H1 (cell line): ENCODE data around the gene FSD1L. TPM values are rescaled to one million over a fixed set of nuclear protein-coding genes. Genes with fewer than 3 reads are reported as not detected.

Source experiments
- CTCF ChIA-PET: fragments of 300-600 bp; sonication (Branson Sonifier 250); formaldehyde crosslinking; loops from one replicate; lab custom pipeline; 2021; ENCODE audit not compliant: partially characterized antibody; lab: Charles Lee
- POLR2A ChIA-PET: fragments of 300-600 bp; sonication (Branson Sonifier 250); formaldehyde crosslinking; loops from one replicate; lab custom pipeline; 2021; ENCODE audit warnings: inconsistent platforms; ENCODE audit not compliant: partially characterized antibody; lab: Charles Lee
- DNase-seq, 2 experiments: peaks; one replicate each; pipeline versions ENCODE4 v3.0.0 to v3.0.0-alpha.2; 2010 to 2022; ENCODE audit warnings: low spot score in 2 of 2, low read depth in 1 of 2, mixed read lengths in 1 of 2
- FAIRE-seq: peaks from 2 replicates; lab custom pipeline; 2011; peaks lifted over from hg19 to GRCh38; lab: Jason Lieb, UNC
- H2AFZ ChIP-seq: 2 replicates; pipeline ENCODE4 v1.8.1; 2012; ENCODE audit warnings: low read length, inconsistent platforms
- H2AK5ac ChIP-seq: 2 replicates; pipeline ENCODE4 v1.6.1; 2013; ENCODE audit warnings: low read depth, low read length
- H2BK120ac ChIP-seq: replicated peaks from 2 replicates; pipeline ENCODE3; 2013; ENCODE audit warnings: low read depth, low read length, inconsistent platforms
- H2BK12ac ChIP-seq: 2 replicates; pipeline ENCODE4 v1.6.1; 2013; ENCODE audit warnings: low read depth, low read length
- H2BK15ac ChIP-seq: 2 replicates; pipeline ENCODE4 v1.6.1; 2013; ENCODE audit warnings: low read length
- H2BK20ac ChIP-seq: 2 replicates; pipeline ENCODE4 v1.6.1; 2013; ENCODE audit warnings: low read length
- H2BK5ac ChIP-seq: 2 replicates; pipeline ENCODE4 v1.6.1; 2013; ENCODE audit warnings: low read depth, low read length
- H3K14ac ChIP-seq: 2 replicates; pipeline ENCODE4 v1.6.1; 2013; ENCODE audit warnings: inconsistent platforms; ENCODE audit not compliant: insufficient read length
- H3K18ac ChIP-seq: 2 replicates; pipeline ENCODE4 v1.6.1; 2013; ENCODE audit warnings: low read length; ENCODE audit errors: extremely low read depth
- H3K23ac ChIP-seq: 2 replicates; pipeline ENCODE4 v1.6.1; 2013; ENCODE audit warnings: inconsistent platforms; ENCODE audit not compliant: insufficient read length
- H3K23me2 ChIP-seq: 2 replicates; pipeline ENCODE4 v1.6.1; 2013; ENCODE audit warnings: low read depth, low read length
- H3K27ac ChIP-seq: 2 replicates; pipeline ENCODE4 v1.6.1; 2011; ENCODE audit warnings: low read depth, low read length, inconsistent platforms
- H3K27me3 ChIP-seq, 4 experiments: replicated peaks in 1 of 4; 1 replicate in 1 of 4; 2 replicates in 3 of 4; pipeline versions ENCODE4 v1.6.1 to v1.8.1; 2011 to 2013; ENCODE audit warnings: low read length in 3 of 4, mild to moderate bottlenecking in 3 of 4, inconsistent platforms in 2 of 4, mixed read lengths in 2 of 4, moderate library complexity in 1 of 4; ENCODE audit not compliant: control insufficient read depth in 3 of 4, insufficient read depth in 3 of 4; ENCODE audit errors: extremely low read depth in 1 of 4
- H3K36me3 ChIP-seq, 4 experiments: 2 replicates each; pipeline versions ENCODE4 v1.6.1 to v1.8.1; 2011 to 2013; ENCODE audit warnings: mild to moderate bottlenecking in 4 of 4, low read length in 3 of 4, moderate library complexity in 2 of 4, control low read depth in 1 of 4, inconsistent platforms in 1 of 4; ENCODE audit not compliant: insufficient read depth in 4 of 4, control insufficient read depth in 2 of 4
- H3K4ac ChIP-seq: replicated peaks from 2 replicates; pipeline ENCODE3; 2013; ENCODE audit warnings: low read length, low read depth, mixed read lengths, inconsistent platforms; ENCODE audit not compliant: insufficient read length
- H3K4me1 ChIP-seq, 4 experiments: replicated peaks in 1 of 4; 1 replicate in 1 of 4; 2 replicates in 3 of 4; pipeline versions ENCODE4 v1.6.1 to v1.8.1; 2011 to 2013; ENCODE audit warnings: low read length in 3 of 4, inconsistent platforms in 2 of 4, mixed read lengths in 1 of 4; ENCODE audit not compliant: insufficient read depth in 4 of 4, control insufficient read depth in 3 of 4
- H3K4me2 ChIP-seq, 2 experiments: 2 replicates each; pipeline versions ENCODE4 v1.6.1 to v1.8.1; 2011 to 2013; ENCODE audit warnings: low read depth in 2 of 2, low read length in 2 of 2, control low read depth in 1 of 2, inconsistent platforms in 1 of 2, mild to moderate bottlenecking in 1 of 2; ENCODE audit not compliant: insufficient read depth in 1 of 2
- H3K4me3 ChIP-seq, 4 experiments: fragments of 200-600, 300-600 bp in 1 of 4; sonication (generic), shearing (Covaris generic), sonication (Bioruptor Twin) in 1 of 4; 2 replicates each; pipeline versions ENCODE4 v1.5.1 to v1.8.1; 2011 to 2016; ENCODE audit warnings: low read length in 4 of 4, low read depth in 3 of 4, control low read depth in 2 of 4, inconsistent platforms in 2 of 4, mild to moderate bottlenecking in 2 of 4, mixed read lengths in 1 of 4, moderate library complexity in 1 of 4; ENCODE audit not compliant: insufficient read depth in 2 of 4; ENCODE audit errors: extremely low read depth in 1 of 4
- H3K56ac ChIP-seq: replicated peaks from 2 replicates; pipeline ENCODE3; 2013; ENCODE audit warnings: low read depth, mild to moderate bottlenecking, mixed read lengths, low read length, inconsistent platforms; ENCODE audit not compliant: insufficient read length
- H3K79me1 ChIP-seq: 2 replicates; pipeline ENCODE4 v1.6.1; 2013; ENCODE audit warnings: low read depth, low read length, control low read depth
- H3K79me2 ChIP-seq, 2 experiments: 2 replicates each; pipeline versions ENCODE4 v1.6.1 to v1.8.1; 2012 to 2013; ENCODE audit warnings: low read length in 2 of 2, mild to moderate bottlenecking in 2 of 2, inconsistent platforms in 1 of 2; ENCODE audit not compliant: insufficient read depth in 2 of 2, control insufficient read depth in 1 of 2
- H3K9ac ChIP-seq, 4 experiments: replicated peaks in 1 of 4; 1 replicate in 1 of 4; 2 replicates in 3 of 4; pipeline versions ENCODE4 v1.6.1 to v1.8.1; 2011 to 2013; ENCODE audit warnings: low read depth in 3 of 4, low read length in 3 of 4, control low read depth in 2 of 4, mild to moderate bottlenecking in 2 of 4, moderate library complexity in 2 of 4, inconsistent platforms in 1 of 4; ENCODE audit errors: extremely low read depth in 1 of 4
- H3K9me3 ChIP-seq, 2 experiments: 2 replicates each; pipeline versions ENCODE4 v1.6.1 to v1.8.1; 2012 to 2013; ENCODE audit warnings: mild to moderate bottlenecking in 2 of 2, moderate library complexity in 2 of 2, control low read depth in 1 of 2, inconsistent platforms in 1 of 2, low read depth in 1 of 2, low read length in 1 of 2, mixed read lengths in 1 of 2; ENCODE audit not compliant: insufficient read depth in 2 of 2
- H4K20me1 ChIP-seq, 2 experiments: replicated peaks in 1 of 2; 2 replicates each; pipeline versions ENCODE3 to v1.8.1; 2011 to 2013; ENCODE audit warnings: inconsistent platforms in 2 of 2, low read length in 2 of 2, mild to moderate bottlenecking in 1 of 2; ENCODE audit not compliant: insufficient read depth in 2 of 2, control insufficient read depth in 1 of 2
- H4K5ac ChIP-seq: 2 replicates; pipeline ENCODE4 v1.6.1; 2013; ENCODE audit warnings: low read length, low read depth, mixed read lengths, inconsistent platforms; ENCODE audit not compliant: insufficient read length
- H4K8ac ChIP-seq: 2 replicates; pipeline ENCODE4 v1.8.0; 2013; ENCODE audit warnings: mild to moderate bottlenecking, moderate library complexity, low read length, inconsistent platforms; ENCODE audit not compliant: insufficient read depth; ENCODE audit errors: extremely low read depth
- H4K91ac ChIP-seq: replicated peaks from 2 replicates; pipeline ENCODE3; 2013; ENCODE audit warnings: low read length, mixed read lengths, inconsistent platforms; ENCODE audit not compliant: insufficient read length
- CTCF ChIP-seq, 3 experiments: IDR thresholded peaks; 1 replicate in 2 of 3; 2 replicates in 1 of 3; pipeline versions ENCODE4 v1.5.1 to v1.6.1; 2011; ENCODE audit warnings: low read length in 3 of 3, mild to moderate bottlenecking in 3 of 3, inconsistent platforms in 2 of 3, low read depth in 1 of 3, moderate library complexity in 1 of 3; ENCODE audit not compliant: insufficient read depth in 1 of 3; ENCODE audit errors: control extremely low read depth in 1 of 3
- FOSL1 ChIP-seq: IDR thresholded peaks from 2 replicates; pipeline ENCODE4 v1.6.1; 2011; ENCODE audit warnings: mild to moderate bottlenecking, low read depth, low read length, moderate library complexity; ENCODE audit not compliant: insufficient read depth
- GABPA ChIP-seq: IDR thresholded peaks from 2 replicates; pipeline ENCODE4 v1.6.1; 2011; ENCODE audit warnings: mild to moderate bottlenecking, low read length, moderate library complexity, borderline replicate concordance; ENCODE audit not compliant: insufficient read depth
- RAD21 ChIP-seq, 2 experiments: IDR thresholded peaks in 1 of 2; conservative IDR thresholded peaks in 1 of 2; 2 replicates each; pipeline ENCODE4 v1.6.1; 2011; ENCODE audit warnings: low read depth in 2 of 2, low read length in 2 of 2, improper control_type of control experiment in 1 of 2, inconsistent platforms in 1 of 2, mild to moderate bottlenecking in 1 of 2, moderate library complexity in 1 of 2
- SIRT6 ChIP-seq: IDR thresholded peaks from one replicate; pipeline ENCODE4 v1.7.1; 2012; ENCODE audit warnings: low read length, inconsistent platforms
- WGBS, 2 experiments: shearing (Covaris generic) in 1 of 2; methylation state at CpG; one replicate each; pipeline versions ENCODE4 v1.1.6 to v1.1.7; 2013 to 2015; ENCODE audit warnings: low lambda C conversion rate in 2 of 2, mixed read lengths in 2 of 2, inconsistent platforms in 1 of 2, low coverage in 1 of 2, missing lambda C conversion rate in 1 of 2; ENCODE audit not compliant: insufficient replicate concordance in 2 of 2, insufficient coverage in 1 of 2, insufficient read length in 1 of 2; ENCODE audit errors: extremely low coverage in 1 of 2, missing lambda C conversion rate in 1 of 2; 5-methylcytosine and 5-hydroxymethylcytosine counted together
- polyA plus RNA-seq, 7 experiments: library from polyadenylated mRNA; depleted of rRNA in 3 of 7; stranded (reverse) in 5 of 7; unstranded in 2 of 7; fragments of >200 nt in 5 of 7; fragments of 200-250 nt in 2 of 7; gene quantifications; 1 replicate in 5 of 7; 2 replicates in 1 of 7; 4 replicates in 1 of 7; pipeline versions ENCODE4 v1.2.1 to v1.2.3, GENCODE V29; 2011 to 2013; ENCODE audit warnings: missing spikeins in 2 of 7, mixed read lengths in 2 of 7
- total RNA-seq: library from RNA; stranded (reverse); fragmentation: NEBNext Ultra II Directional; extraction: Animal tissue kit (Norgen Biotek cat#: 25700); gene quantifications from 2 replicates; pipeline ENCODE4 v1.2.1, GENCODE V29; 2021

FSD1L gene
- total and polyA plus RNA-seq, 2 of the 8 experiments (the other 6 are each of a cell fraction or from before 2014, with no cell fraction given): 0.91 to 4.8 TPM

GRCh38 chr9:105475302-105475701 lies 27.5 kb downstream of the FSD1L start:
- Histone ChIP-seq H3K9ac (no peak overlapping the region), H3K14ac (no peak overlapping the region), H4K8ac (no peak overlapping the region), H3K4ac (no peak overlapping the region), H4K20me1 (peaks cover 0 to 1% of the 10 kb centered on the region in 2 experiments), H3K9me3 (no peaks in the 10 kb centered on the region), H2BK15ac (no peak overlapping the region), H3K79me2 (no peaks in the 10 kb centered on the region), H3K4me1 (no peaks in the 10 kb centered on the region), H3K79me1 (no peaks in the 10 kb centered on the region; the same call in 1 of the 2 replicates), H4K5ac (no peak overlapping the region), H2BK5ac (no peak overlapping the region), H2AK5ac (no peak overlapping the region), H3K27ac (no peak overlapping the region), H3K56ac (no peak overlapping the region), H3K23me2 (no peaks in the 10 kb centered on the region), H2BK12ac (no peak overlapping the region), H3K4me3 (no peak overlapping the region), H4K91ac (no peak overlapping the region), H3K4me2 (no peak overlapping the region), H2BK120ac (no peak overlapping the region), H3K36me3 (no peaks in the 10 kb centered on the region; a peak in 1 of 8 replicates), H2BK20ac (no peak overlapping the region), H3K23ac (no peak overlapping the region), H3K27me3 (no peaks in the 10 kb centered on the region), H2AFZ (no peak overlapping the region), H3K18ac (no peak overlapping the region)
- TF ChIP-seq GABPA: no peak
- TF ChIP-seq RAD21 (IDR thresholded peaks at IDR 0.05 in 1 of 2, conservative IDR thresholded peaks at IDR 0.05 in 1 of 2; ENCODE audit: low read depth in 2 of 2, low read length in 2 of 2): peak; percentile 44 to 57
- no peak for TF ChIP-seq SIRT6
- peak in 2 of 3 experiments; percentile 41 to 44; a peak in 2 of 4 replicates for TF ChIP-seq CTCF (IDR thresholded peaks at IDR 0.05; ENCODE audit: control extremely low read depth in 1 of 3, insufficient read depth in 1 of 3, low read depth in 1 of 3, low read length in 3 of 3)
- no peak for TF ChIP-seq FOSL1
- WGBS, 2 experiments: 78% methylated on average over 2 of the region's 2 CpGs; no CpG with 5 or more reads in 1 of the 2 experiments
- CTCF ChIA-PET: interaction anchor here (0.5 to 1.9 kb wide), 14 partner anchors 12 to 965 kb away, joined by 3 to 8 read pairs (median 3); partner anchors contain the start of gene FSD1L
- DNase-seq: no peak
- POLR2A ChIA-PET: no interaction called here
- no peak for FAIRE-seq
